K562 (cell line): ENCODE measurements around the gene EMX2. TPM values are rescaled to one million over a fixed set of nuclear protein-coding genes. Genes with fewer than 3 reads are reported as not detected.
A peak's percentile ranks its signal among the peaks of the same experiment; 100 is the strongest.

Experiments
- ATAC-seq: fragments of 200-7000 bp; cut with Tn5 transposase; 3 replicates; pipeline ENCODE4 v1.9.1; 2020; ENCODE audit warnings: moderate library complexity
- BruUV-seq: library from RNA; stranded (reverse); fragments of 400-500 nt; replicated peaks from 2 replicates; lab custom pipeline; 2021; lab: Mats Ljungman, UMichigan
- CTCF ChIA-PET: fragments of 300-600 bp; formaldehyde crosslinking; extraction: SDS; loops from one replicate; lab custom pipeline; 2021; ENCODE audit warnings: low intra/inter-chr PET ratio; lab: Yijun Ruan, JAX
- POLR2A ChIA-PET: fragments of 300-600, 350-650 bp; sonication (Branson Sonifier 250); formaldehyde crosslinking; extraction: SDS; loops from one replicate; lab custom pipeline; 2021; ENCODE audit warnings: antibody characterized with exemption, inconsistent platforms; lab: Yijun Ruan, JAX
- DNase-seq, 4 experiments: peaks; one replicate each; pipeline versions ENCODE4 v3.0.0 to v3.0.0-alpha.2; 2011 to 2018; ENCODE audit warnings: low spot score in 3 of 4, mixed read lengths in 3 of 4; ENCODE audit errors: extremely low read depth in 1 of 4
- FAIRE-seq: peaks from 2 replicates; lab custom pipeline; 2011; peaks lifted over from hg19 to GRCh38; lab: Jason Lieb, UNC
- H2AFZ ChIP-seq: 2 replicates; pipeline ENCODE4 v1.6.0; 2011; ENCODE audit warnings: low read depth, low read length, control low read depth, inconsistent platforms
- H3K27ac ChIP-seq: fragments of 200-600 bp; 3 replicates; pipeline ENCODE4 v1.8.0; 2011; ENCODE audit warnings: low read depth, mild to moderate bottlenecking, control low read depth, inconsistent platforms, low read length, moderate library complexity, mixed read lengths; ENCODE audit errors: extremely low read depth
- H3K27me3 ChIP-seq, 2 experiments: fragments of 300-600 bp in 1 of 2; 2 replicates in 1 of 2; 3 replicates in 1 of 2; pipeline versions ENCODE4 v1.6.0 to v1.8.0; 2011; ENCODE audit warnings: inconsistent platforms in 2 of 2, low read length in 2 of 2, mild to moderate bottlenecking in 1 of 2, mixed read lengths in 1 of 2, moderate library complexity in 1 of 2; ENCODE audit not compliant: control insufficient read depth in 2 of 2, insufficient read depth in 2 of 2
- H3K36me3 ChIP-seq: fragments of 300-600 bp; 3 replicates; pipeline ENCODE4 v1.8.0; 2011; ENCODE audit warnings: mild to moderate bottlenecking, low read length, inconsistent platforms; ENCODE audit not compliant: control insufficient read depth, insufficient read depth
- H3K4me1 ChIP-seq, 2 experiments: fragments of 200-600 bp in 1 of 2; replicated peaks in 1 of 2; 2 replicates in 1 of 2; 3 replicates in 1 of 2; pipeline versions ENCODE4 v1.5.1 to v1.8.0; 2011; ENCODE audit warnings: inconsistent platforms in 2 of 2, low read length in 2 of 2, mild to moderate bottlenecking in 1 of 2, mixed read lengths in 1 of 2, moderate library complexity in 1 of 2; ENCODE audit not compliant: control insufficient read depth in 2 of 2, insufficient read depth in 2 of 2
- H3K4me2 ChIP-seq: 2 replicates; pipeline ENCODE4 v1.6.1; 2011; ENCODE audit warnings: low read length, control low read depth, inconsistent platforms, mixed read lengths; ENCODE audit not compliant: insufficient read depth
- H3K4me3 ChIP-seq: fragments of 200-600 bp; sonication (generic), shearing (Covaris generic); 2 replicates; pipeline ENCODE4 v1.5.1; 2016; ENCODE audit warnings: control low read depth, inconsistent platforms
- H3K79me2 ChIP-seq: fragments of 200-600 bp; 3 replicates; pipeline ENCODE4 v1.8.0; 2011; ENCODE audit warnings: low read length, inconsistent platforms; ENCODE audit not compliant: control insufficient read depth, insufficient read depth
- H3K9ac ChIP-seq, 2 experiments: 2 replicates each; pipeline versions ENCODE4 v1.6.0 to v1.6.1; 2011; ENCODE audit warnings: low read depth in 2 of 2, low read length in 2 of 2, control low read depth in 1 of 2, inconsistent platforms in 1 of 2, mild to moderate bottlenecking in 1 of 2, mixed read lengths in 1 of 2; ENCODE audit not compliant: insufficient read depth in 1 of 2
- H3K9me1 ChIP-seq: one replicate; pipeline ENCODE4 v1.6.0; 2011; ENCODE audit warnings: inconsistent platforms, mild to moderate bottlenecking, low read length, moderate library complexity; ENCODE audit not compliant: control insufficient read depth, insufficient read depth
- H3K9me3 ChIP-seq: replicated peaks from 2 replicates; pipeline ENCODE4 v1.5.1; 2011; ENCODE audit warnings: low read depth, low read length, inconsistent platforms; ENCODE audit not compliant: control insufficient read depth, insufficient read depth
- H4K20me1 ChIP-seq: replicated peaks from 2 replicates; pipeline ENCODE4 v1.6.1; 2011; ENCODE audit warnings: low read length, inconsistent platforms, mixed read lengths; ENCODE audit not compliant: control insufficient read depth, insufficient read depth
- CHD4 ChIP-seq: fragments of 200-600 bp; sonication (generic); IDR thresholded peaks from 3 replicates; pipeline ENCODE4 v1.6.1; 2012; ENCODE audit warnings: low read depth, mild to moderate bottlenecking, mixed read lengths, low read length, inconsistent platforms; ENCODE audit not compliant: insufficient read depth, insufficient replicate concordance, poor library complexity, severe bottlenecking
- ILF3 ChIP-seq: fragments of 450-650 bp; IDR thresholded peaks from 2 replicates; pipeline ENCODE4 v1.6.1; 2018; ENCODE audit warnings: antibody characterized with exemption, mild to moderate bottlenecking, moderate library complexity, borderline replicate concordance
- MXI1 ChIP-seq: IDR thresholded peaks from 2 replicates; pipeline ENCODE4 v1.6.1; 2011; ENCODE audit warnings: low read depth, mild to moderate bottlenecking, improper control_type of control experiment, low read length
- PRMT5 ChIP-seq: sonication (generic); formaldehyde crosslinking; IDR thresholded peaks from 2 replicates; pipeline ENCODE4 v1.5.0; 2020; ENCODE audit warnings: missing genetic modification reagents
- ZBTB1 ChIP-seq: sonication (generic); formaldehyde crosslinking; IDR thresholded peaks from 2 replicates; pipeline ENCODE4 v1.8.1; 2023; ENCODE audit warnings: missing genetic modification reagents, low read depth, mild to moderate bottlenecking, borderline replicate concordance
- ZBTB40 ChIP-seq, 2 experiments: fragments of 450-650 bp in 1 of 2; sonication (generic) in 1 of 2; formaldehyde crosslinking in 1 of 2; IDR thresholded peaks; 2 replicates each; pipeline versions ENCODE4 v1.7.1 to v1.9.0; 2016 to 2022; ENCODE audit warnings: inconsistent platforms in 1 of 2, mild to moderate bottlenecking in 1 of 2, missing genetic modification reagents in 1 of 2
- ZNF324 ChIP-seq: fragments of 250-450 bp; sonication (Bioruptor Pico); IDR thresholded peaks from 2 replicates; pipeline ENCODE4 v1.4.0; 2020; ENCODE audit warnings: mild to moderate bottlenecking
- WGBS: fragments of 100-300 bp; shearing (Covaris generic); methylation state at CpG from one replicate; pipeline ENCODE4 v1.1.6; 2016; ENCODE audit warnings: low coverage, mixed read lengths; ENCODE audit not compliant: insufficient coverage; ENCODE audit errors: missing lambda C conversion rate; 5-methylcytosine and 5-hydroxymethylcytosine counted together
- in situ Hi-C: fragments of 300-500 bp; cut with MboI; formaldehyde crosslinking; loops from 4 replicates; pipeline ENCODE4 v1.15.0; 2018; ENCODE audit warnings: inconsistent platforms, mixed read lengths
- intact Hi-C: fragments of 100-400 bp; cut with micrococcal nuclease; formaldehyde crosslinking; loops from 2 replicates; pipeline ENCODE4 v1.14.2; 2022
- polyA plus RNA-seq, 8 experiments: library from polyadenylated mRNA; depleted of rRNA in 4 of 8; stranded (reverse) in 5 of 8; unstranded in 3 of 8; fragments of >200 nt; fragmentation: Nextera tagmentation in 2 of 8; fragmentation: Illumina TruSeq in 1 of 8; extraction: Ambion mirVana in 2 of 8; extraction: Trizol in 1 of 8; gene quantifications; 2 replicates each; pipeline versions ENCODE4 v1.2.1 to v1.2.3, GENCODE V29; 2011 to 2014; ENCODE audit warnings: inconsistent platforms in 1 of 8, missing spikeins in 1 of 8
- total RNA-seq, 7 experiments: library from RNA; depleted of rRNA in 6 of 7; stranded (reverse); fragments of >200 nt in 6 of 7; fragmentation: Illumina TruSeq in 2 of 7; extraction: Trizol in 2 of 7; gene quantifications; 2 replicates each; pipeline versions ENCODE4 v1.2.1 to v1.2.3, GENCODE V29; 2011 to 2021; ENCODE audit warnings: low replicate concordance in 1 of 7

The EMX2 gene
- total and polyA plus RNA-seq, 9 of the 15 experiments (the other 6 are each of a cell fraction or from before 2014, with no cell fraction given) = not detected

- no peak overlapping the region for H2AFZ ChIP-seq
- H3K36me3 ChIP-seq = no peaks in the 10 kb centered on the region
- peaks cover 10 to 71% of the 10 kb centered on the region in 2 experiments for H3K27me3 ChIP-seq
- no peaks in the 10 kb centered on the region for H3K9me1 ChIP-seq
- H3K4me1 ChIP-seq = peaks cover 0 to 20% of the 10 kb centered on the region in 2 experiments; a peak in 2 of 5 replicates
- in situ Hi-C loops = loop anchor here (25.0 kb wide), 1 partner anchor 688 kb away; no protein-coding TSS in a partner anchor
- no TSS peak for BruUV-seq
- TF ChIP-seq PRMT5 (CRISPR knock-in tag) (no peak), ZBTB1 (CRISPR knock-in tag) (no peak), MXI1 (no peak), ZBTB40 (IDR thresholded peaks at IDR 0.05) (peak; percentile 47; the same call in 1 of the 2 replicates), ZBTB40 (CRISPR knock-in tag; IDR thresholded peaks at IDR 0.05) (no peak), ZNF324 (CRISPR knock-in tag) (no peak), CHD4 (no peak), ILF3 (no peak)
- no peaks in the 10 kb centered on the region for H3K79me2 ChIP-seq
- no peak for DNase-seq
- ATAC-seq = no peak
- no peak for FAIRE-seq
- H3K4me3 ChIP-seq = no peak overlapping the region
- no peak overlapping the region for H3K27ac ChIP-seq
- POLR2A ChIA-PET = no interaction called here
- no peaks in the 10 kb centered on the region for H3K9me3 ChIP-seq
- WGBS = 2% methylated on average over 6 of the region's 6 CpGs
- intact Hi-C loops = no loop called here
- no peak overlapping the region for H3K4me2 ChIP-seq
- CTCF ChIA-PET = interaction anchor here (0.7 kb wide), 1 partner anchor 692 kb away, joined by 5 read pairs; no protein-coding TSS in a partner anchor
- H4K20me1 ChIP-seq = no peaks in the 10 kb centered on the region
- no peak overlapping the region for H3K9ac ChIP-seq
These were observed 6.6 kb downstream of the EMX2 start for GRCh38 chr10:117549100-117549585.
